GM21723 (cell line): ENCODE results near the gene PERCC1.

Source experiments
- ATAC-seq: cut with Tn5 transposase; IDR thresholded peaks from one replicate; pipeline ENCODE4 v1.9.1; 2021; ENCODE audit warnings: mild to moderate bottlenecking, moderate library complexity; ENCODE audit not compliant: unreplicated experiment

Gene PERCC1

GRCh38 chr16:1408171-1408837, 22.6 kb upstream of the PERCC1 start:
- peak; percentile 70 for ATAC-seq

- ATAC-seq: no peak
These were observed 18.0 kb upstream of the PERCC1 start for GRCh38 chr16:1412847-1413246.

DNA sequence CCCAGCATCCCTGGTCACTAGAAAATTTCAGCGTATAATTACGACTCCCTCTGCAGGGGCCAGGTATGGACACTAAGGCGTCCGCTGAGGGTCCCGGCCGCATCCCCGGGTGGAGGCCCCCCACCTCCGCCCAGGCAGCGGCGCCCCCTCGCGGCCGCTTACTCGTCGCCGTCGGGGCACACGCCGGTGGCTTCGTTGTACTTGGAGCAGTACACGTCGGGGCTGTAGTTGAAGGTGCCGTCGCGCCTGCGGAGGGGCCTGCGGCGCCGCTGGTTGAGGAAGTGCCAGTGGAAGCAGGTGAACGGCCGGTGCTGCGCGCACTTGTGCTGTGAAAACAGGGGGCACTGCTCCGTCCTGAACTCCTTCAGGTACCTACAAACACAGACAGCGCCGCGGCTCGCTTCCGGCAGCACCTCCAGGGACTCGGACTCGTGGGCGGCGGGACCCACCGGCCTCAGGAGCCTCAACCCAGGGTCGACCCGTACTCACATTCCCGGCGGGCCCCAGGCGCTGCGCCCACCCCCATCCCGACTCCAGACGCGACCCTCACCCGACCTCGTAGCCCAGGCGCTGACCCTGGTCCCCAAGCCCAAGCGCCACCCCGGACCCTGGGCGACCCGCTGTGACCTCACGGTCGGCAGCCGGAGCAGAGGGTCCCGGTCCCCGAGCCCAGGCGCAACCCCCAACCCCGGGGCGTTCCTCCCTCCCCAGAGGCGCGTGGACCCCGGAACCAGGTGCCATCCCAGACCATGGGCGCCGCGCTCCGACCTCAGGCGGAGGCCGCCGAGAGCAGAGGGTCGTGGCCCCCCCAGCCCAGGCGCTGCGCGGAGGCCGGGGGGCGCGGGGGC, 17.0 kb upstream of the PERCC1 start:
- peak; percentile 40 for ATAC-seq

- ATAC-seq: peak; percentile 34
These were observed 16.2 kb upstream of the PERCC1 start, which contains the start of gene UNKL for GRCh38 chr16:1414532-1415260. UNKL (minus strand) TSS chr16:1414704; CDS start chr16:1414691, 13 bp downstream.

DNA sequence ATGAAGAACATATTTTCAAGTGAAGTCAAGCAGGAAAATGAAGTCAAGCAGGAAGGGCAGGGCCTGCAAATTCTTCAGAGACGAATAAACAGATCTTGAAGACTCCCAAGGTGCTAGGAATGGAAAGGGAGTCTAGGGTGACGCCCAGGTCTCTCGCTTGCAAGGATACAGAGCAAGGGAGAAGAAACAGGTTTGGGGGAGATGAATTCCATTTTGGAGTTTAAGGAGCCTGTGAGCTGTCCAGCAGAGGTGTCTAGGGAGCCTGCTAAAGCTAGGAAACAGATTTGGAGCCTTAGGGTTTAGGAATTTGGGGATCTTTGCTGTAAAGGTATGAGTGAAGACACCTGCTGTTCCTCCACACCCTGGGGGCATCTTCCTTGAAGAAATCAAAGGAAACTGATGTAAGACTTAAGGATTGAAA, 14.3 kb upstream of the PERCC1 start:
- ATAC-seq: no peak

DNA sequence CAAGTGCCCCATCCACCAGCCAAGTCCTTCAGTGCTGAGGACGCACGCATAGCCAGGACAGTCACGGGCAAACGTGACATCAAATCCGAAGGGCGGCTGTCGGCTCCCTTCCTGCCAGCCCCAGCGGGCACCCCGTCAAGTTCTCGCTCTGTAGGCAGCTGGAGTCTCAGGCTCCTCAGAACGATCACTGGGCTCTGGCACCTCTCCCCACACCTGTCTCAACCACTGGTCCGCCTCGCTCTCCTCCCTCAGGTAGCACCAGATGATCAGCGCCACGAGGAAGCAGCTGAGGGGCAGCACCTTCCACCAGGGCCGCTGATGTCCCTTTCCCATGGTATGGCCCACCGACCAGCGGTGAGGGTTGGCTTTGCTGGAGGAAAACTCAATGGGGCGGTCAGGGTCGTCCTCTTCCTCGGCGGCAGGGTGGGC, 10.8 kb upstream of the PERCC1 start:
- no peak for ATAC-seq

DNA sequence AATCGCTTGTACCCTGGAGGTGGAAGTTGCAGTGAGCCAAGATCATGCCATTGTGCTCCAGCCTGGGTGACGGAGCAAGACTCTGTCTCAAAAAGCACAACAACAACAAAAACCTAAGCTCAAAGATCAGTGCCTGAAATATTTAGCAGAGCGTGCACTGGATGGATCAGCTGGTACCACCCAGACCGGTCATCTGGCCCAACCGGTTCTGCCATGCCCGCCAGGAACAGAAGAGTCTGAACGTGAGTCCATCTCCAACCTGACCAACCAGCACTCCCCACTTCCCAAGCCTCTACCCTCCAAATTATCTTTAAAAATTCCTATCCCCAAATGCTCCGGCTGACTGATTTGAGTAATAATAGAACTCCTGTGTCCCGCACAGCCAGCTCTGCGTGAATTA, 8.8 kb upstream of the PERCC1 start:
- no peak for ATAC-seq

DNA sequence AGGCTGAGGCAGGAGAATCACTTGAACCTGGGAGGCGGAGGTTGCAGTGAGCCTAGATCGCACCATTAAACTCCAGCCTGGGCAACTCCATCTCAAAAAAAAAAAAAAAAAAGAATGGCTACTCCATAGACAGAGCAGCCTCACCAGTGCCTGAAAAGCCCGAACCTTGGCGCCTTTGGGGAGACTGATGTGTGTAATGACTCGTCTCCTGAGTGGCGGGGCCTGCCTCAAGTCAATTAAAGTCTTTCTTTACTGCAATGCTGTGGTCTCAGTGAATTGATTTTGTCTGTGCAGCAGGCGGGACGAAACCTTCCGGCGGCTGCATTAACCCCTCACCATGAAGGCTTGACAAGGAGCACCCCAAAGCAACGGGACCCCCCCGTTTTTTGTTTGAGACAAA, 6.8 kb upstream of the PERCC1 start:
- no peak for ATAC-seq

DNA sequence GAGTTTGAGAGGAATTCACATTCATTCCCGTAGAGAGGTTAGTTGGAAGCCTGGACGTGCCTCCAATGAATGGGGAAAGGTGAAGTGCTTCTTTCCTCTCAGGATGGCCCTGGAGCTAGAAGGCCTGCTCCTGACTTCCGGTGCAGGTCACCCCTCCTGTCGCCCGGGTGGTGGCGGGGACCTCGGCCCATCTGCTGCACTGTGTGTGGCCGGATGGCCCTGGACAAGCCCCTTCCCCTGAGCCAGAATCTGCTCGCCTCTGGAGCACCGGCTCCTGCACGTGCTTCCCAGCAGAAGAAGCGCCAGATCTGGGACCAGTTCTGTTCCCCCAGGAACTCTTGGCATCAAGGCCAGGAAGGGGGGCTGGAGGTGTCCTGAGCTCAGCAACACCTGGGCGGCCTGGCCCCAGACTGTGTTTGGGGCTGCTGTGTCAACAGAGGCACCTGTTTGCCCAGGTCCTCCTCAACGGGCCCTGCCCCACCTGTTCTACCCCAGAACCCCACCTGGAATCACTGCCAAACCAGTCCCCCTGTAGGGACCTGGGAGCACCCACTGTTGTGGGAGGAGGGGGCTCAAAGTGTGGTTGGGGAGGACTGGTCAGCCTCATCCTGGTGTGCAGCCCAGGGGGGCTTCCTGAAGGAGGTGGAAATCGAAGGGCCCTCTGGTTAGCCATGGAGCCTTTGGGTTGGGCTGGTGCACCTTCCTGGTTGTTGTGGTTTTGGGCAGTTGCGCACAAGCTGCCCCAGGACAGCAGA, 5.1 kb upstream of the PERCC1 start:
- ATAC-seq: no peak

- ATAC-seq: no peak
These were observed 4.0 kb upstream of the PERCC1 start for GRCh38 chr16:1426734-1427471.

DNA sequence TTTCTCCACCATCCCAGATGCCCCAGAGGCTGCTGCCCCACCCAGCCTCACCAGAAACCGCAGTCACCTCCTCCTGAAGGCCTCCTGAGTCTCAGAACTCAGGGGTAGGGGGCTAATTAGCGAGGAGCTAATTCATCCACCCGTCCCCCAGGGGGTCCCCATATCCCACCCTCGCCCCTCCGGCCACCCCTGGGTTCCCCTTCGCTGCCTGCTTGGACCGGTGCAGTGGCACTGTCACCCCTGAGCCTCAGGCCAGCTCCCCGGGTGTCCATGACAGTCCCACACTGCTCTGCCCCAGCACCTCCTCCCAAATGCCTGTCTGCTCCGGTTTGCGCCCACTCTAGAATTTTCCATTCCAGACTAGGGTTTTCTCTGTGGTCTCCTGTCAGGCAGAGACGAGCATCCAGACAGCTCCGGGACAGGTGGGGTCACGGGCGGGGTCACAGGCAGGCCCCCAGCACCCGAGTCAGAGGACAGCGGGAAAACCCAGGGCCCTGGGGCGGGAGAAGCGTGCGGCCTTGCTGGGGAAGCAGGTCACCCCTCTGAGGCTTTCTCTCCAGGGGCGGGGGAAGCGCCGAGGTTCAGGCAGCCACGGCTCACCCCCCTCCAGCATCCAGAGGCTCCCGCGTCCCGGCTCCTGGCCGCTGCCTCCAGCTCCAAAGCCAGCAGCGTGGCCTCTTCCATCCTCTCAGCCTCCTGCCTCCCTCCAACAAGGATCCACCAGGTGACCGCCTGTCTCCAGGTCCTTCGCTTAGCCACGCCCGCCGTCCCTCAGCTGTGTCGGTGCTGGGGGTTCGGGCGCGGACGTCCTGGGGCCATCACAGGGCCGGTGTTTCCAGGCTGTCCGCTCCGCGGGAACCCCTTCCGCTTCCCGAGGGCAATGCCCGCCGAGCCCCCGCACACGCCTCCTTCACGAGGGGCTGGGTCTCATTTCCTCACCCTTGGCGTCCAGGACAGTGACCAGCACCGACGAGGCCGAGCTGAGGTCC, 3.1 kb upstream of the PERCC1 start:
- no peak for ATAC-seq

- ATAC-seq: no peak
These were observed 2.4 kb upstream of the PERCC1 start for GRCh38 chr16:1428511-1428910.

GRCh38 chr16:1429012-1429411, 1.9 kb upstream of the PERCC1 start:
- ATAC-seq: no peak

DNA sequence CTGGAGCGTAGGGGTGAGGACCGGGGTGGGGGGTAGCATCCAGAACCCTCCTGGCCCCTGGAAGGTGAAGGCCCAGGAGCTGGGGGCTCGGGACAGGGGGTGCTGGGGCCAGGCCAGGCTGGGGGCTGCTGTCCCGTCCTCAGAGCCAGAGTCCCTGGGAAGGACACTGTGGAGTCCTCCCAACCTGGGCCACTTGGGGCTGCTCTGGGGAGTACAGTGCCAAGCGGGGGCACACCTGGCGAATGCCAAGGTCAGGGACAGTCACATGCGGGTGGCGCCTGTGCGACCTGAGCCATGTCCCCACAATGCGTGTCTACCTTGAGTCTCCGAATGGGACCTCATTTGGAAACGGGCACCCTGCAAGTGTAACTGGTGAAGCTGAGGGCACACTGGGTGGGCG, 1.2 kb upstream of the PERCC1 start:
- no peak for ATAC-seq

DNA sequence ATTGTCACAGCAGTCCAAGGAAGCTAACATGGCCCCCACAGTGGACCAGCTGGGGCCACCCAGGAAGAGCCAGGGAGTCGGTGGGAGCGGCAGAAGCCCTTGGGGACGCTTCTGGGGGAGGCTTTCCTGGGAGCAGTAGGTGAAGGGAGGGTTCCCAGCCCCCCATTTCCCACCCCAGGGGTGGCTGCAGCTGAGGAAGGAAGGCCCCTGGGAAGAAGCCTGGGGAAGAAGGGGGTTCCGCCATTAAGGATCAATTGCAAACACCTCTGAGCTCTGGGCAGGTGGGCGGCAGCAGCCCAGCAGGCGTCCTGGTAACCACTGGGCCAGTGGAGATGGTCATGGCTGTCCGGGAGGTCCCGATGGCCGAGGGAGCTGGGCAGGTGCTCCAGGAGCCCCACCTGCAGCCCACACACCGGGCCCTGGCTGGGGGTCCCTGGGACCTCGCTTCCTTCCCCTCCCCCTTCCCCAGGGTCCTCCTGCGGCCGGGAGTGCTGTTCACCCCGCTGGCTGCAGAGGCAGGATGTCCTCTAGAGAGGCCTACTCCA, 592 bp upstream of the PERCC1 start:
- ATAC-seq: no peak

DNA sequence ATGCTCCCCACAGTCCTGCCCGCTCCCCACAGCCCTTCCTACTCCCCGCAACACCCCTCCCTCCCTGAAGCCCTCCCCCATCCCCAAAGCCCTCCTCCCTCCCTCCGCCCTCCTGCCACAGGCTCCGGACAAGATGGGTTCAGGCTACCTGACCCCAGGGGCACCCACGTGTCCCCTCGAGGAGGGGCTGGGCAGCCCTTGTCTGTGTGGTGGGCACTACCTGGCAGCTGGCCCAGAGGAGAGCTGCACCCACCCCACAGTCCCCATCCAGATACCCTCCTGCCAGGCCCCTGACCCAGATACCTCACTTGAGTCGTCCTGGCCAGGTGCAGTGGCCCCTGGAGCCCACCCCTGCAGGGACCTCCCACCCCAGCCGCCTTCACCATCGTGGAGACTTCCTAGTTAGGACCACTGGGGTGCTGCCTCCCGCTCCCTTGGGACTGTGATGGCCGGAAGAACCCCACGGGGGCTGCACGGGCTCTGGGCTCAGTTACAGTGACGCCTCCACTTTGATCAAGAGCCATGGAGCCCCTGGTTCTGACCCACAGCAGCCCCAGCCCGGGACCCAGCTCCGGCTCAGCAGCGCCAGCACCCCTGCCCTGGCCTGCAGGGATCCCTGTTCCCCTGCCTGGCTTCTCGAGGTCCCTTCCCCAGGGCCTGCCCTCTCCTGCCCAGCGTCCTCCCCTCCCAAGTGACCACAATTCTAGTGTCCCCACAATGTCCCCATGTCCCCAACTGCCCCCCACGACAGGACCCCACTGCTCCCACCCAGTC, 806 bp downstream of the PERCC1 start:
- ATAC-seq: no peak

GRCh38 chr16:1432388-1433262, 1.7 kb downstream of the PERCC1 start:
- ATAC-seq: no peak
